ENCODE data around the gene LRPAP1. TPM values are rescaled to one million over a fixed set of nuclear protein-coding genes. Genes with fewer than 3 reads are reported as not detected.
A peak's percentile ranks its signal among the peaks of the same experiment; 100 is the strongest.
"Not testable (repeated sequence)": the region's sequence is repeated elsewhere in the genome, so short reads cannot be mapped to it uniquely, and the experiment has no call there.

Gene LRPAP1
- total RNA-seq, 4 donors from 2014 or later = 82.6 to 116 (median 109) TPM

DNA sequence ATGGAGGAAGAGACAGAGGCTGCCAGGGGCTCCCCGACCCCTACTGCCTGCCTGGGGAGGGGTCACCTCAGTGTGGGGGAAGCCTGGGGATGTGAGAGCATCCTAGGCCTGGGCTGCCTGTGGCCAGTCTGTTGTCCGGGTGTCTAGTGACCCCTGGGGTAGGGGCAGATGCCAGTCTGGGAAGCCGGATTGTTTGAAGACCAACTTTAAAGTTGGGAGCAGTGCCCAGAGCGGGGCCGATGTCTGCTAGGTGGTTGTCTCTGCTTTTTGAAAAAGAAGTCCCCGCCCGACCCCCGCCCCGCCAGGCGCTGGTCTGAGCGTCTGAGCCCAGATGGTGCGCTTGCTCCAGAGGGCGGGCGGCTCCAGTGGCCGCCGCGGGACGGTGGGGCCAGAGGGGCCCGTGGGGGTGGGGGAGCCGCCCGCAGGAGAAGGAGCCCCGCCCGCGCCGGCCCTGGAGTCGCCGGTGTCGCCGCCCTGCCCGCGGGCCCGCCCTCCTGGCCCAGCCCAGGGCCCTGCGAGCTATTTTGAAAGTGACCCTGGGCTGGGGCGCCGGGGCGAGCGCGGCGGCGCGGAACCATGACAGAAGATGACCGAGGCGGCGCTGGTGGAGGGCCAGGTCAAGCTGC, 69.3 kb downstream of the LRPAP1 start, which contains the start of gene DOK7:
Gene DOK7 (plus strand): TSS at position 517 of the 626 bp plus-strand sequence. CDS start 70 bp downstream, at position 587.
- H3K9me3 ChIP-seq = no peaks in the 10 kb centered on the region
- no peak for TF ChIP-seq POLR2A (IDR thresholded peaks at IDR 0.05)
- TF ChIP-seq, protein P1, sequence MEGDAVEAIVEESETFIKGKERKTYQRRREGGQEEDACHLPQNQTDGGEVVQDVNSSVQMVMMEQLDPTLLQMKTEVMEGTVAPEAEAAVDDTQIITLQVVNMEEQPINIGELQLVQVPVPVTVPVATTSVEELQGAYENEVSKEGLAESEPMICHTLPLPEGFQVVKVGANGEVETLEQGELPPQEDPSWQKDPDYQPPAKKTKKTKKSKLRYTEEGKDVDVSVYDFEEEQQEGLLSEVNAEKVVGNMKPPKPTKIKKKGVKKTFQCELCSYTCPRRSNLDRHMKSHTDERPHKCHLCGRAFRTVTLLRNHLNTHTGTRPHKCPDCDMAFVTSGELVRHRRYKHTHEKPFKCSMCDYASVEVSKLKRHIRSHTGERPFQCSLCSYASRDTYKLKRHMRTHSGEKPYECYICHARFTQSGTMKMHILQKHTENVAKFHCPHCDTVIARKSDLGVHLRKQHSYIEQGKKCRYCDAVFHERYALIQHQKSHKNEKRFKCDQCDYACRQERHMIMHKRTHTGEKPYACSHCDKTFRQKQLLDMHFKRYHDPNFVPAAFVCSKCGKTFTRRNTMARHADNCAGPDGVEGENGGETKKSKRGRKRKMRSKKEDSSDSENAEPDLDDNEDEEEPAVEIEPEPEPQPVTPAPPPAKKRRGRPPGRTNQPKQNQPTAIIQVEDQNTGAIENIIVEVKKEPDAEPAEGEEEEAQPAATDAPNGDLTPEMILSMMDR (IDR thresholded peaks at IDR 0.05) = no peak
- DNase-seq = no peak
- peak within 1 kb of the TSS in 1 of 4 donors; percentile 51 for H3K27ac ChIP-seq
- H3K4me3 ChIP-seq = peak within 1 kb of the TSS; percentile 26 to 57 (median 50)
- H3K36me3 ChIP-seq = no peaks in the 10 kb centered on the region
- H3K4me1 ChIP-seq = peaks cover 0 to 14% (median 7%) of the 10 kb centered on the region in 4 donors
- peaks cover 0 to 19% of the 10 kb centered on the region in 2 donors for H3K27me3 ChIP-seq

DNA sequence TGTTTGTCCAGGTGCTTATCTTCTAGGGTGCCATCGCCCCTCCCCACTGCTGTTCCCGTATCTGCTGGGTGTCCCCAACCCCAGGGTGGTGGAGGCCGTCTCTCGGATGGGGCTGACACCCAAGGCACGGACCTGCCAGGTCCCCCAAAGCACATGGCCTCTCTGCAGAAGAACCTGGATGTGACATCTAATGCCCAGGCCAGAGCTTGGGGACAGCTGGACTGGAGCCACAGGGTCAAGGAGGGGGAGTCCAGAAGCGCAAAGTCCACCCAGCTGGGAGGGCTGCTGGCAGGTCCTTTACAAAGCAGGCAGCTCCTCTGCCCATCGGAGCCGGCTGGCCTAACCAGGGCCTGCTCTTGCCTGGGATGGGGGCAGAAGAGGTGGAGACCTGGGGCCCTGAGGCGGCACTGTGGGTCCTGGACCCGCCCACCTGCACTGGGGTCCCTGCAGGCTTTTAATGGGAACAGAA, 69.9 kb downstream of the LRPAP1 start:
- Histone ChIP-seq H3K27me3 (peaks cover 0 to 19% of the 10 kb centered on the region in 2 donors), H3K4me3 (no peak overlapping the region), H3K36me3 (no peaks in the 10 kb centered on the region), H3K9me3 (no peaks in the 10 kb centered on the region), H3K4me1 (peaks cover 0 to 14% (median 7%) of the 10 kb centered on the region in 4 donors), H3K27ac (peak overlapping the region in 1 of 4 donors; percentile 51)
- TF ChIP-seq, protein P1 (IDR thresholded peaks at IDR 0.05) = no peak
- TF ChIP-seq POLR2A (IDR thresholded peaks at IDR 0.05) = no peak
- no peak for DNase-seq

DNA sequence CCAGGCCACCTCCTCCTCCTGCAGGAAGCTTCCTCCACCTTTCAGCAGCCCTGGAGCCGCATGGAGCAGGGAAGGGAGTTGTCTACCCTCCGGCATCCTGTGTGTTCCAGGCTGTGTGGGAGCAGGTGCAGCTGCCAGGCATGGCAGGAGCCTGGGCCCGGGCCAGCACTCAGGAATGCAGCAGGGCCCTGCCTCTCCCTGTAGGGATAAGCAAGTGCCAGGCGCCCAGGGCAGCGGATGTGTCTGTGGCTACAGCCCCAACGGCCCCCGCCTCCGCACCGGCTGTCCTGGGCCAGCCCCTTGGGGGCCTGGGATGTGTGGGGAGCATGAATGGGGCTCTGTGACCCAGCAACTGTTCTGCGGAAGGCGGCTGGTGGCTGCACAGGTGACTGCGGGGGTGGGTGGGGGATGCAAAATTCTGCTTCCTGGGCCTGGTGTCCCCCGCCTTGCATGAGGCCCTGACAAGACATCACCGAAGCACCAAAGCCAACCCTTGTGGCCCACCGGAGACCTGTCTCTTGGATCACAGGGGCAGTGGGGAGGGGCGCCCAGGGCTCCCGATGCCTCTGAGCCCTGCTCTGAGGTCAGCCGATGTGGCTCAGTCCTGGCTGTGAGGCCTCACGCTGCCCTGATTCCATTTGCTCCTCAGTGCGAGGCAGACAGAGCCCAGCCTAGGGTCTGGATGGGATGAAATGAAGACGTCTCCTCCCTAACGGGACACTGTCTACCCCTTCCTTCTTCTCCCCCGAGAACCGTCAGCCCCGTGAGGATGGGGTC, 70.5 kb downstream of the LRPAP1 start:
- peak; percentile 53 to 67 (median 58) for DNase-seq
- Histone ChIP-seq H3K4me1 (peaks cover 0 to 14% (median 7%) of the 10 kb centered on the region in 4 donors), H3K27ac (peak overlapping the region in 1 of 4 donors; percentile 51), H3K9me3 (no peaks in the 10 kb centered on the region), H3K27me3 (peaks cover 0 to 19% of the 10 kb centered on the region in 2 donors), H3K36me3 (no peaks in the 10 kb centered on the region), H3K4me3 (no peak overlapping the region)
- TF ChIP-seq POLR2A (IDR thresholded peaks at IDR 0.05) = no peak
- TF ChIP-seq, protein P1 (IDR thresholded peaks at IDR 0.05) = no peak

DNA sequence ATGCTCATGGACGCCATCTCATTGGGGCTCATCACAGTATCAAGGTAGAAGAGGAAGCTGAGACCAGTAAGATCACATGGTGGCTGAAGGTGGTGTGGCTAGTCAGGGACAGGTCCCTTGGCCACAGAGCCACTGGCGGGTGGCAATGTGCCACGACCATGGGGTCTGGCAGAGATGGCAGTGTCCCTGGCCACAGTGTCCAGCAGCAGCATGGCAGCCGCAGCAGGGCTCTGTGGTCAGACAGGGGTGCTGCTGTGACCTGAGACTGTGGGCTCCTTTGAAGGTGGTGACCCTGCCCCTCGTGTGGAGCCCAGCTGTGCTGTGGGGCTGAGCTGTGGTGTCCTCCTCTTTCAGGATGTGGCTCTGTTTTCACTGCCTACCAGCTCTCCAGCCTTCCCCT, 71.3 kb downstream of the LRPAP1 start:
- Histone ChIP-seq H3K27me3 (peaks cover 0 to 19% of the 10 kb centered on the region in 2 donors), H3K27ac (no peak overlapping the region), H3K9me3 (peaks cover 0 to under 1% (median 0%) of the 10 kb centered on the region in 4 donors), H3K4me3 (no peak overlapping the region), H3K36me3 (no peaks in the 10 kb centered on the region), H3K4me1 (peaks cover 0 to 14% (median 7%) of the 10 kb centered on the region in 4 donors)
- TF ChIP-seq, protein P1 (IDR thresholded peaks at IDR 0.05) = no peak
- no peak for TF ChIP-seq POLR2A (IDR thresholded peaks at IDR 0.05)
- DNase-seq = no peak

DNA sequence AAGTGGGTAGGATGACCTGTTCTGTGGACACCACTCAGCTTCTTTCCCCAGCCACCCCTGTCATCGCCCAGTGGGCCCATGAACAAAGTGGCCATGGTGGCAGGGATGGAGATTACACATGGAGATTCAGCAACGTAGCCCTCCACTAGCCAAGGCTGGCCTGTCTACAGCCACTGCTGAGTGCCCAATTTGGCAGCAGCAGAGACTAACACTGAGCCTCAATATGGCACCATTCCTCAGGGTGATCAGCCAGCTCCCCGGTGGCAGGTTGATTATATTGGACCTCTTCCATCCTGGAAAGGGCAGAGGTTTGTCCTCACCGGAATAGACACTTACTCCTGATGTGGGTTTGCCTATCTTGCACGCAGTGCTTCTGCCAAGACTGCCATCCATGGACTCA, 73.1 kb downstream of the LRPAP1 start:
- H3K4me1 ChIP-seq = peaks cover 0 to 14% (median 7%) of the 10 kb centered on the region in 4 donors
- H3K4me3 ChIP-seq, H3K36me3 ChIP-seq, H3K27ac ChIP-seq, DNase-seq: not testable (repeated sequence)
- peaks cover 0 to 15% of the 10 kb centered on the region in 2 donors for H3K27me3 ChIP-seq
- peaks cover 0 to 11% (median 0%) of the 10 kb centered on the region in 4 donors for H3K9me3 ChIP-seq

DNA sequence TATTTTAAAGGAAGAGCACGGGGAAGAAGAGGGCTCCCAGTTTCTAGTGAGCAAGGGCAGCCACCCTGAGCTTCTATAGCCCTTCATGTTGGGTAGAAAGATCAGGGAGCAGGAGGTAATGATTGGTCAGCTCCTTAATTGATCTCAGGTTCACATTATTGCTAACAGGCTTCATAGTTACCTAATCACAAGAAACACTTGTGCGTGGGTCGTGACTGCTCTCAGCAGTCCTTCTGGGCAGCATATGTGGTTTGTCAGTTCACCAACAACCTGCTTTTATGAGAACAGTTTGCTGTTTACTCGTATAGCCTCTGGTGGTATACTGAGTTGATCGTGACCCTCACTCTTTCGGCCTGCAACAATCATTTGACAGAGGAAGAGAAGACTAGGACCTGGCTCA, 73.9 kb downstream of the LRPAP1 start:
- peaks cover 0 to 11% (median 0%) of the 10 kb centered on the region in 4 donors for H3K9me3 ChIP-seq
- DNase-seq = no peak
- H3K36me3 ChIP-seq = no peaks in the 10 kb centered on the region
- peaks cover 0 to 8% of the 10 kb centered on the region in 2 donors for H3K27me3 ChIP-seq
- no peak overlapping the region for H3K4me3 ChIP-seq
- no peak overlapping the region for H3K27ac ChIP-seq
- TF ChIP-seq POLR2A (IDR thresholded peaks at IDR 0.05) = no peak
- TF ChIP-seq, protein P1 (IDR thresholded peaks at IDR 0.05) = no peak
- H3K4me1 ChIP-seq = peaks cover 0 to 9% (median 3%) of the 10 kb centered on the region in 4 donors

DNA sequence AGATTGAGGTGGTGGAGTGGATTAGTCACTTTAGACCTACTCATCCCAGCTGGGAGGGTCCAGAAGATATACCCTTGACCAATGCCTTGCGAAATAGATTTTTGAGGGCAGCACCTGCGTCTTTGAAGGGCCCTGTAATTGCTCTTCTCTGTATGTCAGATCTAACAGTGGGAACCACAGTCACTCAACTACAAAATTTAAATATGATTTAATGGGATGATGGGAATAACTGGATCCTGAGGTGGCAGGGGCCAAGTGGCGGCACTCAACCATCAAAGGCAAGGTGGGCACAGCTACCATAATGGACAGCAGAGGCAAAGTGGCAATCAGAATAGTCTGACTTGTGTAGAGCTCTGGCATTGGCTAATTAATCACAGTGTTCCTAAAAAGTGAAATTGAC, 76.6 kb downstream of the LRPAP1 start:
- not testable (repeated sequence) for H3K4me1 ChIP-seq

More for the DNA sequence above, 76.6 kb downstream of the LRPAP1 start:
- not testable (repeated sequence) for H3K27ac ChIP-seq, H3K36me3 ChIP-seq, H3K4me3 ChIP-seq, DNase-seq, H3K27me3 ChIP-seq
- peaks cover 0 to 11% (median 0%) of the 10 kb centered on the region in 4 donors for H3K9me3 ChIP-seq
